ENCODE results near the gene KCNIP1. TPM values are rescaled to one million over a fixed set of nuclear protein-coding genes. Genes with fewer than 3 reads are reported as not detected.

Gene KCNIP1
- total RNA-seq, 1 donor from 2014 or later = 0.45 TPM

DNA sequence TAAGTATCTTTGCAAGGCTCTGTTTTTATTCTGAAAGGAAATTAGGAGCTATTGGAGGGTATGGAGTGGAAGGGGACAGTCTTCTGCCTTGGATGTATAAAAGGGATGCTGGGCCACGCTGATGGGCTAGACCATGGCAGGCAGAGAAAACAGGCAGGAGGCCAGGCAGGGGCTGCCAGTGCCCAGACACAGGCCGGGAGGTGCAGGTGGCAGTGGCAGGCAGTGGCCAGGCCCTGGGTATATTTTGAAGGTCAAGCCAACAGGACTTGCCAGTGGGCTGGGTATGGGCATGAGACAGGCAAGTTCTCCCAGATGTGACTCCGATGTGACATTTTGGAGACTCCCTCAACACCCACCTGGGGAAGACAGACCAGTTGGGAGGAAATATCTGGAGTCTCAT, 131.9 kb downstream of the KCNIP1 start:
- Histone ChIP-seq H4K20me1 (ENCODE audit: insufficient read depth, low read length) (no peaks in the 10 kb centered on the region), H3K36me3 (ENCODE audit: insufficient read depth, low read length) (no peaks in the 10 kb centered on the region), H3K4me2 (ENCODE audit: low read length) (no peak overlapping the region), H3K4me3 (ENCODE audit: insufficient read depth, low read depth, low read length) (no peak overlapping the region), H3K79me2 (ENCODE audit: insufficient read depth, low read length) (no peaks in the 10 kb centered on the region), H3K4me1 (ENCODE audit: insufficient read depth, low read length) (peaks cover 12% of the 10 kb centered on the region), H2AFZ (ENCODE audit: low read depth, low read length) (no peak overlapping the region), H3K27ac (ENCODE audit: low read depth, low read length) (no peak overlapping the region), H3K27me3 (ENCODE audit: insufficient read depth, low read length) (no peaks in the 10 kb centered on the region), H3K9me3 (ENCODE audit: insufficient read depth, low read depth, low read length) (no peaks in the 10 kb centered on the region), H3K9ac (ENCODE audit: low read length) (no peak overlapping the region)
- Mint-ChIP-seq H3K4me1 (ENCODE audit: low read depth, unreplicated experiment) (peaks cover 15% of the 10 kb centered on the region), H3K36me3 (ENCODE audit: low read depth, unreplicated experiment) (no peaks in the 10 kb centered on the region), H3K27ac (ENCODE audit: unreplicated experiment) (no peak overlapping the region), H3K27me3 (ENCODE audit: low read depth, unreplicated experiment) (peaks cover 27% of the 10 kb centered on the region), H3K9me3 (ENCODE audit: unreplicated experiment) (no peaks in the 10 kb centered on the region), H3K4me3 (ENCODE audit: unreplicated experiment) (no peak overlapping the region)
- TF ChIP-seq EZH2 (IDR thresholded peaks at IDR 0.05; ENCODE audit: insufficient read depth, low read length) = no peak
- FAIRE-seq (no peak), DNase-seq (ENCODE audit: low read depth) (no peak)

DNA sequence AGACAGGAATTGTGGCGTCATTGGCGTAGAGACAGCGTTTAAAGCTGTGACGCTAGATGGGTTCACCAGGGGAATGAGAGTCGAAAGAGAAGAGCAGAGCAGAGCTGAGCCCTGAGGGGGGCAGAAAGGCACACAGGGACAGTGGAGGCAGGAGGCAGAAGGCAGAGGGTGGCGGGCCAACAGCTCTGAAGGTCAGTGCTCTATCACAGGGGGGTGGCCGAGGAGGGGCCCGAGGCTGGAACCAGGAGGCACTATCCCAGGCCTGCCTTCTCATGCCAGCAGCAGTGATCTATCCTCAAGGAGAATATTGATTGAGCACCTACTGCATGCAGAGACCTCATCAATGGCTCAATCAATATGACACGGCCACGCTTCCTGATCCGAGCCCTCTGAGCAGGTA, 132.4 kb downstream of the KCNIP1 start:
- no peak for DNase-seq (ENCODE audit: low read depth)
- Mint-ChIP-seq H3K4me1 (ENCODE audit: low read depth, unreplicated experiment) (peaks cover 15% of the 10 kb centered on the region), H3K27me3 (ENCODE audit: low read depth, unreplicated experiment) (peaks cover 32% of the 10 kb centered on the region), H3K36me3 (ENCODE audit: low read depth, unreplicated experiment) (no peaks in the 10 kb centered on the region), H3K9me3 (ENCODE audit: unreplicated experiment) (no peaks in the 10 kb centered on the region), H3K4me3 (ENCODE audit: unreplicated experiment) (no peak overlapping the region), H3K27ac (ENCODE audit: unreplicated experiment) (no peak overlapping the region)
- Histone ChIP-seq H3K27me3 (ENCODE audit: insufficient read depth, low read length) (no peaks in the 10 kb centered on the region), H3K9ac (ENCODE audit: low read length) (no peak overlapping the region), H2AFZ (ENCODE audit: low read depth, low read length) (no peak overlapping the region), H3K36me3 (ENCODE audit: insufficient read depth, low read length) (no peaks in the 10 kb centered on the region), H3K4me1 (ENCODE audit: insufficient read depth, low read length) (peaks cover 12% of the 10 kb centered on the region), H4K20me1 (ENCODE audit: insufficient read depth, low read length) (no peaks in the 10 kb centered on the region), H3K9me3 (ENCODE audit: insufficient read depth, low read depth, low read length) (no peaks in the 10 kb centered on the region), H3K4me3 (ENCODE audit: insufficient read depth, low read depth, low read length) (no peak overlapping the region), H3K27ac (ENCODE audit: low read depth, low read length) (no peak overlapping the region), H3K4me2 (ENCODE audit: low read length) (no peak overlapping the region), H3K79me2 (ENCODE audit: insufficient read depth, low read length) (no peaks in the 10 kb centered on the region)
- TF ChIP-seq, protein P1, sequence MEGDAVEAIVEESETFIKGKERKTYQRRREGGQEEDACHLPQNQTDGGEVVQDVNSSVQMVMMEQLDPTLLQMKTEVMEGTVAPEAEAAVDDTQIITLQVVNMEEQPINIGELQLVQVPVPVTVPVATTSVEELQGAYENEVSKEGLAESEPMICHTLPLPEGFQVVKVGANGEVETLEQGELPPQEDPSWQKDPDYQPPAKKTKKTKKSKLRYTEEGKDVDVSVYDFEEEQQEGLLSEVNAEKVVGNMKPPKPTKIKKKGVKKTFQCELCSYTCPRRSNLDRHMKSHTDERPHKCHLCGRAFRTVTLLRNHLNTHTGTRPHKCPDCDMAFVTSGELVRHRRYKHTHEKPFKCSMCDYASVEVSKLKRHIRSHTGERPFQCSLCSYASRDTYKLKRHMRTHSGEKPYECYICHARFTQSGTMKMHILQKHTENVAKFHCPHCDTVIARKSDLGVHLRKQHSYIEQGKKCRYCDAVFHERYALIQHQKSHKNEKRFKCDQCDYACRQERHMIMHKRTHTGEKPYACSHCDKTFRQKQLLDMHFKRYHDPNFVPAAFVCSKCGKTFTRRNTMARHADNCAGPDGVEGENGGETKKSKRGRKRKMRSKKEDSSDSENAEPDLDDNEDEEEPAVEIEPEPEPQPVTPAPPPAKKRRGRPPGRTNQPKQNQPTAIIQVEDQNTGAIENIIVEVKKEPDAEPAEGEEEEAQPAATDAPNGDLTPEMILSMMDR (IDR thresholded peaks at IDR 0.05; ENCODE audit: insufficient read depth, low read depth, low read length) = no peak
- no peak for TF ChIP-seq EZH2 (IDR thresholded peaks at IDR 0.05; ENCODE audit: insufficient read depth, low read length)
- no peak for FAIRE-seq

DNA sequence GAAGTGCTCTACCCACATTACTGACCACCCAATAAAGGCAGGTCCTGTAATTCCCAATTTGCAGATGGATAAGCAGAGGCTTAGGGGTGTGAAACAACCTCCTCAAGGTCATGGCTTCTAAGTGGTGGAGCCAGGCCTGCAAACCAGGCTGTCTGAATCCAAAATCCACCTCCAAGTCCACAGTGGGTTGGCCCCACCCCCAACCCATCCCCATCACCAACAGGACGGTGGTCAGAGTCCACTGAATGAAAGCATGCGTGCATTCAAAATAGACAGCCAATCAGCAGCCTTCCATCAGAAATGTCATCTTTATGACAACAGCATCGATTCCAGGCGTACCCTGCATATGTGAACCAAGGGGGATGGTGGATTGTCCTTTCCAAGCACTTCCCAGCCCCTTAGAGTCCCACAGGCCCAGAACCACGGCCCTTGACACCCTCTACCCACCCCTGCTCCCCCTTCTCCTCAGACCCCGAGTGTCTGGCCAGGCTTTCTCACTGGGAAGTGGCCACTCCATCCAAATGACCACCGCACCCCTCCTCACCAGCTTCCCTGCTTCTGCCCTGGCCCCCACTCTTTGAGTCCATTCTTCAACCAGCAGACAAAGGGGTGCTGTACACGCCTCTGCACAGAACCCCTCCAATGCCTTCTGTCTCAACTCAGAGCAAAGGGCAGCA, 133.1 kb downstream of the KCNIP1 start:
- Histone ChIP-seq H2AFZ (ENCODE audit: low read depth, low read length) (no peak overlapping the region), H3K9me3 (ENCODE audit: insufficient read depth, low read depth, low read length) (no peaks in the 10 kb centered on the region), H3K4me2 (ENCODE audit: low read length) (no peak overlapping the region), H3K27ac (ENCODE audit: low read depth, low read length) (no peak overlapping the region), H3K36me3 (ENCODE audit: insufficient read depth, low read length) (no peaks in the 10 kb centered on the region), H3K9ac (ENCODE audit: low read length) (no peak overlapping the region), H3K4me1 (ENCODE audit: insufficient read depth, low read length) (peaks cover 12% of the 10 kb centered on the region), H4K20me1 (ENCODE audit: insufficient read depth, low read length) (no peaks in the 10 kb centered on the region), H3K27me3 (ENCODE audit: insufficient read depth, low read length) (no peaks in the 10 kb centered on the region), H3K4me3 (ENCODE audit: insufficient read depth, low read depth, low read length) (no peak overlapping the region), H3K79me2 (ENCODE audit: insufficient read depth, low read length) (no peaks in the 10 kb centered on the region)
- Mint-ChIP-seq H3K27ac (ENCODE audit: unreplicated experiment) (no peak overlapping the region), H3K36me3 (ENCODE audit: low read depth, unreplicated experiment) (no peaks in the 10 kb centered on the region), H3K9me3 (ENCODE audit: unreplicated experiment) (no peaks in the 10 kb centered on the region), H3K4me3 (ENCODE audit: unreplicated experiment) (no peak overlapping the region), H3K27me3 (ENCODE audit: low read depth, unreplicated experiment) (peaks cover 35% of the 10 kb centered on the region), H3K4me1 (ENCODE audit: low read depth, unreplicated experiment) (peaks cover 14% of the 10 kb centered on the region)
- FAIRE-seq = no peak
- DNase-seq (ENCODE audit: low read depth) = no peak
- TF ChIP-seq, protein P1 (IDR thresholded peaks at IDR 0.05; ENCODE audit: insufficient read depth, low read depth, low read length) = no peak
- no peak for TF ChIP-seq EZH2 (IDR thresholded peaks at IDR 0.05; ENCODE audit: insufficient read depth, low read length)
